ENCODE results near the gene SRGAP3.

DNA sequence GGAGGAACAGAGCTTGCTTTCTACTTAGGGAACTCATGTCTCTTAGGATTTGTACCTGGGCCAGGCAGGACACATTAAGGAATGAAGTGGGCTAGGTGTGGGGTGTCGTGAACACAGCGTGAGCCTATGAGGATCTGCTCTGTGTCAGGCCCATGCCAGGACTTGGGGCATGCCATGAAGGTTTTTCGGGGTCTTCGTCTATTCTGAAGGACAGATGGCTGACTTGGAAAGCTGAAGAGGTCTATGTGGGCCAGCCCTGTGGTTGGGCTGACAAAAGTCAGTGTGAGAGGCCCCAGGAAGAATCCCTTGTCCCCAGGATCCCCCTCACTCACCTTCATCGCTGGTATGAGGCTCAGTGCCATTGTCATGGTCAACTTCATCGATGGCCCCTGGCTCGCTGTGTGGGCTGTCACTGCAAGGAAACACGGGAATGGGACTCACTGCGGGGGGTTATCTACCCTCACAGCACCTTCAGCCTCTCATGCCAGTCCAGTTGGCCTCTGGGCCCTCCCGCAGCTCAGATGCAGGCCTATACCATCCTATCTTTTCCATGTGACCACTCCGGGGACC, 239.4 kb downstream of the SRGAP3 start:
- TF ChIP-seq, protein P1, sequence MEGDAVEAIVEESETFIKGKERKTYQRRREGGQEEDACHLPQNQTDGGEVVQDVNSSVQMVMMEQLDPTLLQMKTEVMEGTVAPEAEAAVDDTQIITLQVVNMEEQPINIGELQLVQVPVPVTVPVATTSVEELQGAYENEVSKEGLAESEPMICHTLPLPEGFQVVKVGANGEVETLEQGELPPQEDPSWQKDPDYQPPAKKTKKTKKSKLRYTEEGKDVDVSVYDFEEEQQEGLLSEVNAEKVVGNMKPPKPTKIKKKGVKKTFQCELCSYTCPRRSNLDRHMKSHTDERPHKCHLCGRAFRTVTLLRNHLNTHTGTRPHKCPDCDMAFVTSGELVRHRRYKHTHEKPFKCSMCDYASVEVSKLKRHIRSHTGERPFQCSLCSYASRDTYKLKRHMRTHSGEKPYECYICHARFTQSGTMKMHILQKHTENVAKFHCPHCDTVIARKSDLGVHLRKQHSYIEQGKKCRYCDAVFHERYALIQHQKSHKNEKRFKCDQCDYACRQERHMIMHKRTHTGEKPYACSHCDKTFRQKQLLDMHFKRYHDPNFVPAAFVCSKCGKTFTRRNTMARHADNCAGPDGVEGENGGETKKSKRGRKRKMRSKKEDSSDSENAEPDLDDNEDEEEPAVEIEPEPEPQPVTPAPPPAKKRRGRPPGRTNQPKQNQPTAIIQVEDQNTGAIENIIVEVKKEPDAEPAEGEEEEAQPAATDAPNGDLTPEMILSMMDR (IDR thresholded peaks at IDR 0.05): no peak
- no peak for TF ChIP-seq POLR2A (IDR thresholded peaks at IDR 0.05)
- no peak for TF ChIP-seq POLR2AphosphoS5 (IDR thresholded peaks at IDR 0.05)
- TF ChIP-seq EP300 (IDR thresholded peaks at IDR 0.05): no peak
